NOMO-1 (cell line): Measurements from ENCODE around the gene ACSL4.

ENCODE experiments used
- DNase-seq, 2 experiments: peaks; one replicate each; lab custom pipeline; 2025; ENCODE audit not compliant: unreplicated experiment in 2 of 2; lab: John Stamatoyannopoulos, UW

Gene ACSL4

GRCh38 chrX:109622270-109622669, 110.8 kb downstream of the ACSL4 start:
- no peak for DNase-seq

DNA sequence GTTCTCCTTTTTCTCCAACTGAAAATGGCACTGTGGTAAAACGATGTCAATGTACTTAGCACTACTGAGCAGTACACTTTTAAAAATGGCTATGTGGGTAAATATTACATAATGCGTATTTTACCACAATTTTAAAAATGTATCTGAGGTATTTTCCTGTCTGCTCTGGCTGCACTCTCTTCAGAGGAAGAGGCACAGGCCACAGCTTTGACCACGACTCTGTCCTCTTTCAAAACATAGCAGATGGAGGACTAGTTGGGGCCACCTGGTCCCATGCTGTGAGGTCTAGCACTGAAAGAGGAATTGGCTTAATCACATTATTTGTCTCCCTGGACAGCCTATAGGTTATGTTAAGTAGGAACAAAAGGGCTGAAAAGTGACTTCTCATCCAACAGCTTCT, 113.3 kb downstream of the ACSL4 start:
- DNase-seq, result peak; percentile 82 to 96

- no peak for DNase-seq
These were observed 118.1 kb downstream of the ACSL4 start for GRCh38 chrX:109614951-109615350.

GRCh38 chrX:109601486-109601885, 131.6 kb downstream of the ACSL4 start:
- DNase-seq, result no peak

DNA sequence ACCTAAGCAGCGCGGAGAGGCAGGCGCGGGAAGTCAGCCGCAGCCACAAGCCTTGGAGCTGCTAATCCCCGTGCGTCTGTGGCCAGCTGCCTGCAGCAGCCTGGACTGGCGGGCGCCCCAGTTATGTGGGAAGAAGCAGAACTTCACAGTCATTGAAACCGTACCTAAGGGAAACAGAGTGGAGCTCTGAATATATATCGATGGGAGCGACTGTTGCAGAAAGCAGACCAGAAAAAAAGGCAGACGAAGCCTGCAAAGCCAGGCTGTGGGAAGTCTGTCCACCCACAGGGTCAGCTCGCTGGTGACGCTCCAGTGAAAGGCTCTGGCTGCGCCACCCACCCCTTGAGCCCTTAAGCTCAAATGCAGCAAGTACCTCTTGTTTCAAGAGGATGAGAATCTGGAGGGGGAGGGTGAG, 132.8 kb downstream of the ACSL4 start:
- DNase-seq, result peak; percentile 37 to 41

- DNase-seq, result no peak
These were observed 137.0 kb downstream of the ACSL4 start for GRCh38 chrX:109596015-109596414.
